ENCODE results near the gene CDC14B.

DNA sequence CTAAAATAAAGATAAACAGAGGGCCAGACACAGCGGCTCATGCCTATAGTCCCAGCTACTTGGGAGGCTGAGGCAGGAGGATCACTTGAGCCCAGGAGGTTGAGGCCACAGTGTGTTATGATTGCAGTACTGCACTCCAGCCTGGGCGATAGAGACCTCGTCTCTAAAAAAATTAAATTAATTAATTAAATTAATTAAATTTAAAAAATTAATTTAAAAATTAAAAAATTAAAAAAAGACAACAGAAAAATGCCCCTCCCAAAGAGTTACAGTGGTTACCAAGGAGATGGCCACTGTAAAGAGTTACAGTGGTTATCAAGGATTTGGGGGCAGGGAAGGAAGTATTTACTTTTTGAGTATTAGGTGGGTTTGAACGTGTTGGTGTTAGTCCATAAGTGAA, 38.3 kb downstream of the CDC14B start:
- no peak for TF ChIP-seq HDGF (IDR thresholded peaks at IDR 0.05; ENCODE audit: borderline replicate concordance)
- no peak for TF ChIP-seq LEF1 (IDR thresholded peaks at IDR 0.05; ENCODE audit: borderline replicate concordance)
- no peak for TF ChIP-seq FOXM1 (IDR thresholded peaks at IDR 0.05; ENCODE audit: borderline replicate concordance)
- no peak for TF ChIP-seq SP1 (IDR thresholded peaks at IDR 0.05)
- TF ChIP-seq, protein P1, sequence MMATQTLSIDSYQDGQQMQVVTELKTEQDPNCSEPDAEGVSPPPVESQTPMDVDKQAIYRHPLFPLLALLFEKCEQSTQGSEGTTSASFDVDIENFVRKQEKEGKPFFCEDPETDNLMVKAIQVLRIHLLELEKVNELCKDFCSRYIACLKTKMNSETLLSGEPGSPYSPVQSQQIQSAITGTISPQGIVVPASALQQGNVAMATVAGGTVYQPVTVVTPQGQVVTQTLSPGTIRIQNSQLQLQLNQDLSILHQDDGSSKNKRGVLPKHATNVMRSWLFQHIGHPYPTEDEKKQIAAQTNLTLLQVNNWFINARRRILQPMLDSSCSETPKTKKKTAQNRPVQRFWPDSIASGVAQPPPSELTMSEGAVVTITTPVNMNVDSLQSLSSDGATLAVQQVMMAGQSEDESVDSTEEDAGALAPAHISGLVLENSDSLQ (IDR thresholded peaks at IDR 0.05): no peak
- TF ChIP-seq ZNF384 (IDR thresholded peaks at IDR 0.05): no peak
- TF ChIP-seq FOXA1 (IDR thresholded peaks at IDR 0.05): no peak
- TF ChIP-seq L3MBTL2 (conservative IDR thresholded peaks at IDR 0.05): no peak
- no peak for TF ChIP-seq TARDBP (IDR thresholded peaks at IDR 0.05)

All from HEK293T (cell line).